Activated naive CD8-positive, alpha-beta T cell treated with anti-CD3 and anti-CD28 coated beads, Interleukin-2, amount 10 ng/mL, durations not matched to agents 7 days and 5 days (primary cell): ENCODE results near the gene CPT1B. TPM values are rescaled to one million over a fixed set of nuclear protein-coding genes. Genes with fewer than 3 reads are reported as not detected.

Experiments
- ATAC-seq: fragments of 150-1000 bp; cut with Tn5 transposase; one replicate; pipeline ENCODE4 v1.10.0; 2021; ENCODE audit warnings: low read depth, moderate library complexity
- POLR2A ChIA-PET: fragments of 350-600 bp; sonication (Branson Sonifier 250); formaldehyde crosslinking; loops from one replicate; lab custom pipeline; 2021; ENCODE audit warnings: antibody characterized with exemption; lab: Charles Lee
- DNase-seq: peaks from one replicate; pipeline ENCODE4 v3.0.0; 2021
- H3K27ac Mint-ChIP-seq: one replicate; pipeline ENCODE4 v1.8.0; 2022; ENCODE audit warnings: mild to moderate bottlenecking, mixed read lengths
- H3K27me3 Mint-ChIP-seq: one replicate; pipeline ENCODE4 v1.8.0; 2022; ENCODE audit warnings: mild to moderate bottlenecking, moderate library complexity, mixed read lengths
- H3K36me3 Mint-ChIP-seq: one replicate; pipeline ENCODE4 v1.8.0; 2021; ENCODE audit warnings: mild to moderate bottlenecking, mixed read lengths
- H3K4me1 Mint-ChIP-seq: one replicate; pipeline ENCODE4 v1.8.0; 2021; ENCODE audit warnings: mixed read lengths
- H3K4me3 Mint-ChIP-seq: one replicate; pipeline ENCODE4 v1.8.0; 2022; ENCODE audit warnings: mild to moderate bottlenecking, moderate library complexity, mixed read lengths
- H3K9me3 Mint-ChIP-seq: one replicate; pipeline ENCODE4 v1.8.0; 2021; ENCODE audit warnings: mixed read lengths
- total RNA-seq, 2 experiments: library from RNA; stranded (reverse); gene quantifications; one replicate each; pipeline ENCODE4 v1.2.3, GENCODE V29; 2021

The CPT1B gene
- total RNA-seq, 2 experiments from 2014 or later = 85.2 to 95.4 TPM

DNA sequence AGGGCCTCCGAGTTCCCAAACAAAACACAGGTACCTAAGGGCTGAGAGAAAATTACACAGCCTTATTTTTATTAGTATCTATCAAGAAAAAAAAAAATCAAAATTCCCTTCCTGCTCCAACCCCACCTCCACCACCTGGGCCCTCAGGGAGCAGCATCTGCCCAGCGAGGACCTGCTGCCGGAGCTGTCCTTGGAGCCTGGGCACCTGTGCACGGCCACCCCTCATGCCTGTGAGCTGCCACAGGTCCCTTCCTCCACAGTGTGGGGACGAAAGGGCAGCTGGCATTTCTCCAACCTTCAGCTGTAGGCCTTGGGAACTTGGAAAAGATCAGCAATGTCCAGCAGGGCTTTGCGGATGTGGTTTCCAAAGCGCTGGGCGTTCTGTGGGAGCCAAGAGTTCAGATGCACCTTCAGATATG is 9.2 kb downstream of the CPT1B start:
- ATAC-seq (no peak), DNase-seq (no peak)
- no peak overlapping the region for H3K27ac Mint-ChIP-seq
- H3K4me1 Mint-ChIP-seq = peaks cover 2% of the 10 kb centered on the region
- H3K4me3 Mint-ChIP-seq = no peak overlapping the region
- peaks cover 20% of the 10 kb centered on the region for H3K36me3 Mint-ChIP-seq
- H3K9me3 Mint-ChIP-seq = no peaks in the 10 kb centered on the region
- H3K27me3 Mint-ChIP-seq = no peaks in the 10 kb centered on the region
- POLR2A ChIA-PET = interaction anchor here (1.6 kb wide), 1 partner anchor 43 kb away, joined by 4 read pairs; the partner anchor contains the start of gene SCO2

DNA sequence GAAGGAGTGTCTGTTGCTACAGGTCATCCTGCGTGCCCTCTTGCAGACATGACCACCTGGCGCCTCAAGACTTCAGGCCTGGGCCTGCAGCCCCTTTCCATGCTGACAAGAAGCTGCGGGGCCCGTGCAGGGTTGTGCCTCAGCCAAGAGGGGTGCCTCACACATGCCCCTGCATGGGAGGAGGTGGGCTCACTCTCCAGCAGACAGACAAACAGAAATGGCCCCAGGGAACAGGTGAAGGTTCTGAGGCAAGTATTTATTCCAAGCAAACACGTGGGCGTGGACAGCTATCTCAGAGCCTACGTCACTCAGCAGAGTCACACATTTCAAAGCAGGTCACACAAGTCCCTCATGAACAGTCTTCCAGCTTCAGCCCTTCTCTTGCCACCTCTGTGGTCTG is 9.6 kb downstream of the CPT1B start:
- POLR2A ChIA-PET = interaction anchor here (1.6 kb wide), 1 partner anchor 43 kb away, joined by 4 read pairs; the partner anchor contains the start of gene SCO2
- Mint-ChIP-seq H3K36me3 (peaks cover 20% of the 10 kb centered on the region), H3K4me3 (no peak overlapping the region), H3K4me1 (peaks cover 2% of the 10 kb centered on the region), H3K27me3 (peaks cover 3% of the 10 kb centered on the region), H3K27ac (no peak overlapping the region), H3K9me3 (no peaks in the 10 kb centered on the region)
- ATAC-seq (no peak), DNase-seq (no peak)

DNA sequence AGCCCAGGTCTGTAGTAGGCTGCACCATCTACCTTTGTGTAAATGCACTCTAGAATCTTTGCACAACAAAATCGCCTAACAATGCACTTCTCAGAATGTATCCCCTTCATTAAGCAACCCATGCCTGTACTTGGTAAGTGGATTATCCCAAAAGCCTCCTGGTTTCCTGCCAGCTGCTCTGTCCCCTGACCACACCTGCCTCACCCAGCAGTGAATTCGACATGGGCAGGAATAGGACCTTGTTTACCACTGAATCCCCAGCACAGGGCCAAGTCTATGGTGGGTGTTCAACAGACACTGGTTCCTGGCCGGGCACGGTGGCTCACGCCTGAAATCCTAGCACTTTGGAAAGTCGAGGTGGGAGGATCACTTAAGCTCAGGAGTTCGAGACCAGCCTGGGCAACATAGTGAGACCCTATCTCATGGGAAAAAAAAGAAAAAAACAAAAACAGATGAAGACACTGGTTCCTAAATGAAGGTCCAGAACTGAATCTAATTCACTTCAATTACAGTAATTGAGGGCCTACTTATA is 10.4 kb downstream of the CPT1B start:
- ATAC-seq = no peak
- Mint-ChIP-seq H3K4me1 (peaks cover 9% of the 10 kb centered on the region), H3K27me3 (peaks cover 11% of the 10 kb centered on the region), H3K27ac (no peak overlapping the region), H3K36me3 (peaks cover 18% of the 10 kb centered on the region), H3K4me3 (no peak overlapping the region), H3K9me3 (no peaks in the 10 kb centered on the region)
- DNase-seq = no peak
- POLR2A ChIA-PET = no interaction called here

DNA sequence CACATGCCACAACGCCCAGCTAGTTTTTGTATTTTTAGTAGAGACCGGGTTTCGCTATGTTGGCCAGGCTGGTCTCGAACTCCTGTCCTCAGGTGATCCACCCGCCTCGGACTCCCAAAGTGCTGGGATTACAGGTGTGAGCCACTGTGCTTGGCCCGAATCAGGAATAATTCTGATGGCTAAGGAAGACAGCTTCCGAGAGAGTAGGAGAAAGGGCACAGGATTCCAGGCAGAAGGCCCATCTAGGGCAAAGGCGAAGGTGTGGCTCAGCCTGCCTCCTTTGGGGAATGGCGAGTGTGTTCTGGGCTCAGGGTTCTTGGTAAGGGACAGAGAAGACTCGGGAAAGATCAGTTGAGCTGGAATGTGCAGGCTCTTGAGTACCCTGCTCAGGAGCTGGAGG is 13.9 kb downstream of the CPT1B start:
- POLR2A ChIA-PET = interaction anchor here (0.8 to 5.1 kb wide), 10 partner anchors 11 to 57 kb away, joined by 3 to 127 read pairs (median 14); partner anchors contain the start of genes CHKB, CPT1B, LMF2 and NCAPH2
- DNase-seq (no peak), ATAC-seq (no peak)
- Mint-ChIP-seq H3K4me1 (peaks cover 14% of the 10 kb centered on the region), H3K4me3 (no peak overlapping the region), H3K36me3 (peaks cover 3% of the 10 kb centered on the region), H3K27ac (no peak overlapping the region), H3K27me3 (peaks cover 13% of the 10 kb centered on the region), H3K9me3 (no peaks in the 10 kb centered on the region)

- Mint-ChIP-seq H3K9me3 (no peaks in the 10 kb centered on the region), H3K27me3 (peaks cover 17% of the 10 kb centered on the region), H3K36me3 (peaks cover 3% of the 10 kb centered on the region), H3K4me1 (peaks cover 14% of the 10 kb centered on the region), H3K4me3 (peak overlapping the region; percentile 92), H3K27ac (peak overlapping the region; percentile 69)
- POLR2A ChIA-PET = interaction anchor here (0.9 to 5.1 kb wide), 15 partner anchors 8 to 94 kb away, joined by 3 to 127 read pairs (median 9); partner anchors contain the start of genes CHKB, CPT1B, KLHDC7B and LMF2
- ATAC-seq (no peak), DNase-seq (no peak)
These were observed 14.6 kb downstream of the CPT1B start for GRCh38 chr22:50563413-50564160.

DNA sequence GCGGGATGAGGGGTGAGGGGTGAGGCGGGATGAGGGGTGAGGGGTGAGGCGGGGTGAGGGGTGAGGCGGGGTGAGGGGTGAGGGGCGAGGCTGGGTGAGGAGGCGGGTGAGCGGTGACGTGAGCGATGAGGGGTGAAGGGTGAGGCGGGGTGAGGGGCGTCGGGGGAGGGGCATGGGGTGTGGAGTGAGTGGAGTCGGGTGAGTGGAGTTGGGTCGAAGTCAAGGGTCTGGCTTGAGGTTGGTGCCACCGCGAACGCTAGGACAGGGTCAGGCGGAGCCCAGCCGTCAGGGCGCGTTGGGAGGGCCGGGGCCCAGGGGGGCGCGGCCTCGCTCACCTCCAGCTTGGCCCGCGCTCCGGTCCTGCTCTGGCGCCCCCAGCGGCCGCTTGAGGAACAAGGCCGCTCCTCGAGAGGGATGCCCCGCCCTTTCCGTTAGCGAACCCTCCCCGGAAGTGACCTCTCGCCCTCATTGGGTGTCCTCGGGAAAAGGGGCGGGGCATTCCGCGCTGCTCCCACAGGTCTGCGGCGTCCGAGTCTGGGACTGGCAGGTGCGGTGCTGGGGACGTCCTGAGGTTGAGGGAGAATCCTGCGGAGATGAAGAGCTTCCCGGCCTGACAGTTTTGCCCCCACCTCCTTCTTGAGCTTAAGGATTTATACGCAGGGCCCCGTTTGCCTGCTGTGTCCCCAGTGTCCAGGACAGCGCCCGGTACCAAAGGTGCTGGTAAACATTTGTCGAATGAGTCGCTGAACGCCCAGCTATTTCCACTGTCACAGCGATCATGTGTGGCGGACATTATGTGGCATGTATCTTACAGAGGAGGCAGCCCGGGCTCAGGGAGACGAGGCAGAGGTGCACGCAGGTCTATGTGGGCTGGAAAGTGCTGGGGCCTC is 15.5 kb downstream of the CPT1B start, which contains the start of gene SYCE3:
Gene SYCE3 (minus strand): TSS at position 397 of the 890 bp plus-strand sequence. CDS start 6,514 bp downstream, outside the sequence.
- H3K27ac Mint-ChIP-seq = peak within 1 kb of the TSS; percentile 91

GRCh38 chr22:50561401-50562358 is 16.5 kb downstream of the CPT1B start:
- H3K36me3 Mint-ChIP-seq = no peaks in the 10 kb centered on the region
- ATAC-seq = no peak

More for the DNA sequence above, 15.5 kb downstream of the CPT1B start, which contains the start of gene SYCE3:
- POLR2A ChIA-PET = interaction anchor here (0.9 to 5.1 kb wide), 17 partner anchors 9 to 93 kb away, joined by 3 to 127 read pairs (median 6); partner anchors contain the start of genes CHKB, CPT1B, KLHDC7B and LMF2
- Mint-ChIP-seq H3K27me3 (peaks cover 17% of the 10 kb centered on the region), H3K36me3 (peaks cover 1% of the 10 kb centered on the region), H3K4me1 (peaks cover 14% of the 10 kb centered on the region), H3K4me3 (peak within 1 kb of the TSS; percentile 92), H3K9me3 (no peaks in the 10 kb centered on the region)
- ATAC-seq (peak; percentile 92), DNase-seq (peak; percentile 99)

DNA sequence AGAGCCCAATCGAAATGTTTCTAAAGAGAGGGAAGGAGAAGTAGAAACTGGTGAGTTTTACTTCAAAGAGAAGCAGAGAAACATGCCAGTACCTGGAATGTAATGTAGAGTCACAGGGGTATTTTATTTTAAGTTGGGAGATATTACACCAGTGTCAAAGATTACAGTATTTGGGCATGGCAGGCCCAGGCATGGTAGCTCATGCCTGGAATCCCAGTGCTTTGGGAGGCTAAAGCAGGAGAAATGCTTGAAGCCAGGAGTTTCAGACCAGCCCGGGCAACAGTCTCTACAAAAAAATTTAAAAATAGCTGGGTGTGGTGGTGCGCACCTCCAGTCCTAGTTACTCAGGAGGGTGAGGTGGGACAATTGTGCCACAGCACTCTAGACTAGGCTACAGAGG is 18.2 kb downstream of the CPT1B start:
- H3K27me3 Mint-ChIP-seq = peaks cover 22% of the 10 kb centered on the region
- no peak overlapping the region for H3K4me3 Mint-ChIP-seq
- H3K9me3 Mint-ChIP-seq = no peaks in the 10 kb centered on the region
- H3K4me1 Mint-ChIP-seq = peaks cover 14% of the 10 kb centered on the region
- no peak overlapping the region for H3K27ac Mint-ChIP-seq
- no peaks in the 10 kb centered on the region for H3K36me3 Mint-ChIP-seq
- ATAC-seq (no peak), DNase-seq (no peak)
- POLR2A ChIA-PET = interaction anchor here (1.0 to 2.2 kb wide), 6 partner anchors 12 to 34 kb away, joined by 4 to 9 read pairs (median 5); partner anchors contain the start of genes CHKB, SCO2 and TYMP

More at GRCh38 chr22:50561401-50562358, 16.5 kb downstream of the CPT1B start:
- POLR2A ChIA-PET = interaction anchor here (0.6 to 2.0 kb wide), 4 partner anchors 14 to 51 kb away, joined by 3 to 7 read pairs (median 4); partner anchors contain the start of gene SCO2
- no peak for DNase-seq
- Mint-ChIP-seq H3K4me3 (peak overlapping the region; percentile 66), H3K9me3 (no peaks in the 10 kb centered on the region), H3K27ac (peak overlapping the region; percentile 91), H3K27me3 (peaks cover 17% of the 10 kb centered on the region), H3K4me1 (peaks cover 14% of the 10 kb centered on the region)

- H3K4me3 Mint-ChIP-seq = no peak overlapping the region
- POLR2A ChIA-PET = interaction anchor here (0.7 to 2.4 kb wide), 5 partner anchors 9 to 43 kb away, joined by 3 to 7 read pairs (median 3); partner anchors contain the start of gene SCO2
- no peaks in the 10 kb centered on the region for H3K9me3 Mint-ChIP-seq
These were observed 21.5 kb downstream of the CPT1B start for GRCh38 chr22:50556703-50557102.

DNA sequence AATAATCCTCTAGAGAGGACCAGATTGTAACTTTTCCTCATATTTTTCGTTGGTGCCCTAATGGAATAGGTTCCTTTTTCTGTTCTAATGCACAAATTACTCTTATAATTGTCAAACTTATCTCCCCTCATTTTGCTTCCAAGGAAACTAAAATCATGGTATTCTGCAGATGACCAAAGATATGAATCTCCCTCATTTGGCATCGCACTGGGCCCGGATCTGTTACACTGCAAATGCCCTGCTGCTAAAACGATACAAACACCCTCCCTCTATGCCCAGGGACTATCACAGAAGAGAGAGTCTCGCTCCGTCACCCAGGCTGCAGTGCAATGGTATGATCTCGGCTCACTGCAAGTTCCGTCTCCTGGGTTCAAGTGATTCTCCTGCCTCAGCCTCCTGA is 24.9 kb downstream of the CPT1B start:
- Mint-ChIP-seq H3K36me3 (peaks cover 10% of the 10 kb centered on the region), H3K27me3 (peaks cover 5% of the 10 kb centered on the region), H3K27ac (no peak overlapping the region), H3K9me3 (no peaks in the 10 kb centered on the region), H3K4me3 (no peak overlapping the region), H3K4me1 (peaks cover 10% of the 10 kb centered on the region)
- POLR2A ChIA-PET = interaction anchor here (0.6 to 9.8 kb wide), 3 partner anchors 14 to 257 kb away, joined by 4 to 300 read pairs (median 157); partner anchors contain the start of genes SCO2 and TYMP
- ATAC-seq = no peak
- no peak for DNase-seq

More at GRCh38 chr22:50556703-50557102, 21.5 kb downstream of the CPT1B start:
- Mint-ChIP-seq H3K27me3 (peaks cover 11% of the 10 kb centered on the region), H3K4me1 (peaks cover 6% of the 10 kb centered on the region), H3K27ac (no peak overlapping the region), H3K36me3 (no peaks in the 10 kb centered on the region)
- ATAC-seq = no peak
- no peak for DNase-seq

- no peak overlapping the region for H3K27ac Mint-ChIP-seq
- H3K4me1 Mint-ChIP-seq = peaks cover 15% of the 10 kb centered on the region
- peaks cover 5% of the 10 kb centered on the region for H3K27me3 Mint-ChIP-seq
- POLR2A ChIA-PET = interaction anchor here (0.7 to 9.8 kb wide), 7 partner anchors 12 to 70 kb away, joined by 3 to 300 read pairs (median 73); partner anchors contain the start of genes CHKB, LMF2, NCAPH2 and SCO2
- peak overlapping the region; percentile 29 for H3K4me3 Mint-ChIP-seq
- peaks cover 10% of the 10 kb centered on the region for H3K36me3 Mint-ChIP-seq
- ATAC-seq = no peak
- H3K9me3 Mint-ChIP-seq = no peaks in the 10 kb centered on the region
- no peak for DNase-seq
These were observed 27.0 kb downstream of the CPT1B start for GRCh38 chr22:50551160-50551752.
